Measurements from ENCODE around the gene KIRREL3.

The KIRREL3 gene

GRCh38 chr11:126833065-126833464 is 167.5 kb downstream of the KIRREL3 start:
- no peak overlapping the region for H3K27ac ChIP-seq (ENCODE audit: low read depth, low read length)
- H3K79me2 ChIP-seq (ENCODE audit: control insufficient read depth, insufficient read depth, low read length, unreplicated experiment): no peaks in the 10 kb centered on the region
- H3K27me3 ChIP-seq (ENCODE audit: insufficient read depth, low read length): no peaks in the 10 kb centered on the region
- no peak overlapping the region for H3K4me3 ChIP-seq (ENCODE audit: low read depth, low read length)
- no peak overlapping the region for H2AFZ ChIP-seq (ENCODE audit: low read length, unreplicated experiment)
- peaks cover 15% of the 10 kb centered on the region for H3K4me1 ChIP-seq (ENCODE audit: control insufficient read depth, insufficient read depth, low read length, unreplicated experiment)
- H3K36me3 ChIP-seq (ENCODE audit: insufficient read depth, low read length): no peaks in the 10 kb centered on the region

- no peak overlapping the region for H3K4me3 ChIP-seq (ENCODE audit: low read depth, low read length)
- no peaks in the 10 kb centered on the region for H3K27me3 ChIP-seq (ENCODE audit: insufficient read depth, low read length)
- no peaks in the 10 kb centered on the region for H3K79me2 ChIP-seq (ENCODE audit: control insufficient read depth, insufficient read depth, low read length, unreplicated experiment)
- no peak overlapping the region for H2AFZ ChIP-seq (ENCODE audit: low read length, unreplicated experiment)
- no peaks in the 10 kb centered on the region for H3K36me3 ChIP-seq (ENCODE audit: insufficient read depth, low read length)
- no peak overlapping the region for H3K27ac ChIP-seq (ENCODE audit: low read depth, low read length)
- H3K4me1 ChIP-seq (ENCODE audit: control insufficient read depth, insufficient read depth, low read length, unreplicated experiment): peaks cover 15% of the 10 kb centered on the region
Observed at GRCh38 chr11:126832387-126832786, 168.2 kb downstream of the KIRREL3 start.

DNA sequence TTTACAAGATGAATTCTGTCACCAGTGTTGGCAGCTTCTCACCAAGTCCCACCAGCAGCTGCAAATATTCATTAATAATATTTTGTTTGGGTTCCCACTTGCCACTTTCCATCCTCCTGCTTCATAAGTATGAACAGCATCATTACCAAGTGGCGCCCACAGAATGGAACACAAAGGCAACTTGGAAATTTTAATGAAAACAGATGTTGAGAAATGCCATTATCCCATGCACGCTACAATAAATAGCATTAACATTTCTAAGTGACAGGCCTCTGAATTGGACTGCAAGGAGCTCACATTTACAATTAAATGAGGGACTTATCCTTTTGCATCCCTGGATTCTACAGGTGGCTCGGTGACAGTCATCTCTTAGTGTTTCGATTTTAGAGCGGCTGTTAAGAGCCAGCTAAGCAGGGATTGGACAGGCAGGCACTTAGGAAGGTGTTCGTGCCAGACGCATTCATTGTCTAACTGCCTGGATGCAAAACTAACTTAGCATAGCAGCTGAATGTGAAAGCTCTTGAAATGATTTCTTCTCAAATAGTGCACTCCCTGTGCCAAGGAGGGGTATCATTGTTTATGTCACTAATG is 170.3 kb downstream of the KIRREL3 start:
- Histone ChIP-seq H3K36me3 (ENCODE audit: insufficient read depth, low read length) (no peaks in the 10 kb centered on the region), H3K27ac (ENCODE audit: low read depth, low read length) (no peak overlapping the region), H3K79me2 (ENCODE audit: control insufficient read depth, insufficient read depth, low read length, unreplicated experiment) (no peaks in the 10 kb centered on the region), H3K27me3 (ENCODE audit: insufficient read depth, low read length) (no peaks in the 10 kb centered on the region), H2AFZ (ENCODE audit: low read length, unreplicated experiment) (no peak overlapping the region), H3K4me3 (ENCODE audit: low read depth, low read length) (no peak overlapping the region), H3K4me1 (ENCODE audit: control insufficient read depth, insufficient read depth, low read length, unreplicated experiment) (peaks cover 15% of the 10 kb centered on the region)

- H3K27me3 ChIP-seq (ENCODE audit: insufficient read depth, low read length): no peaks in the 10 kb centered on the region
- H3K27ac ChIP-seq (ENCODE audit: low read depth, low read length): no peak overlapping the region
- H3K36me3 ChIP-seq (ENCODE audit: insufficient read depth, low read length): no peaks in the 10 kb centered on the region
- no peaks in the 10 kb centered on the region for H3K79me2 ChIP-seq (ENCODE audit: control insufficient read depth, insufficient read depth, low read length, unreplicated experiment)
- no peak overlapping the region for H3K4me3 ChIP-seq (ENCODE audit: low read depth, low read length)
- peaks cover 12% of the 10 kb centered on the region for H3K4me1 ChIP-seq (ENCODE audit: control insufficient read depth, insufficient read depth, low read length, unreplicated experiment)
- H2AFZ ChIP-seq (ENCODE audit: low read length, unreplicated experiment): no peak overlapping the region
Observed at GRCh38 chr11:126829716-126830115, 170.9 kb downstream of the KIRREL3 start.

DNA sequence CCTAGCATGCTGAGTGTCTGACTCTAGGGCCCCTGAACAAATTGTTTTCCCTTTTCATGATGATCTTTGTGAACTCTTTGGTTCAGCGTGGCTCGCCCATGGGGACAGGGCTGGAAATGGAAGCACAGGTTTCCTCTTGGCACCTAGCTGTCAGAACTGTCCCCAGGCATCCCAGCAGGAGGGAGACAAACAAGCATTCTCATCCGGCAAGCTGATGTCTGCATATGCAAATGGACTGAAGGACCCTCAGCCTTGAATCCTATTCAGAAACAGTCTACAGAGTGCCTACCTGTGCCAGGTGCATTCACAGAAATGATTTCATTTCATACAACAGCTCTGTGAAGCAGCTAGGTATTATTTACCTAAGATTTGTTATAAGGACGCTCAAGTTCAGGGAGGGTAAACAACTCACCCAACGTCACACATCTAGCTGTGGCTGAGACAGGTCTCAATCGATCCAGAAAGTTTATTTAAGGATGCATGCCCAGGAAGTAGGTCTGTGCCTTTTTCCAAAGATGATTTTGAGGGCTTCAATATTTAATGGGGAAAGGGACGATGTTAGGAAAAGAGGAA is 176.4 kb downstream of the KIRREL3 start:
- no peaks in the 10 kb centered on the region for H3K4me1 ChIP-seq (ENCODE audit: control insufficient read depth, insufficient read depth, low read length, unreplicated experiment)
- H3K36me3 ChIP-seq (ENCODE audit: insufficient read depth, low read length): no peaks in the 10 kb centered on the region
- H3K27me3 ChIP-seq (ENCODE audit: insufficient read depth, low read length): no peaks in the 10 kb centered on the region
- H3K27ac ChIP-seq (ENCODE audit: low read depth, low read length): no peak overlapping the region
- no peak overlapping the region for H2AFZ ChIP-seq (ENCODE audit: low read length, unreplicated experiment)
- H3K79me2 ChIP-seq (ENCODE audit: control insufficient read depth, insufficient read depth, low read length, unreplicated experiment): no peaks in the 10 kb centered on the region
- H3K4me3 ChIP-seq (ENCODE audit: low read depth, low read length): no peak overlapping the region

GRCh38 chr11:126823274-126823673 is 177.3 kb downstream of the KIRREL3 start:
- no peaks in the 10 kb centered on the region for H3K27me3 ChIP-seq (ENCODE audit: insufficient read depth, low read length)
- no peaks in the 10 kb centered on the region for H3K36me3 ChIP-seq (ENCODE audit: insufficient read depth, low read length)
- no peaks in the 10 kb centered on the region for H3K4me1 ChIP-seq (ENCODE audit: control insufficient read depth, insufficient read depth, low read length, unreplicated experiment)
- H3K27ac ChIP-seq (ENCODE audit: low read depth, low read length): no peak overlapping the region
- H2AFZ ChIP-seq (ENCODE audit: low read length, unreplicated experiment): no peak overlapping the region
- no peaks in the 10 kb centered on the region for H3K79me2 ChIP-seq (ENCODE audit: control insufficient read depth, insufficient read depth, low read length, unreplicated experiment)
- H3K4me3 ChIP-seq (ENCODE audit: low read depth, low read length): no peak overlapping the region

DNA sequence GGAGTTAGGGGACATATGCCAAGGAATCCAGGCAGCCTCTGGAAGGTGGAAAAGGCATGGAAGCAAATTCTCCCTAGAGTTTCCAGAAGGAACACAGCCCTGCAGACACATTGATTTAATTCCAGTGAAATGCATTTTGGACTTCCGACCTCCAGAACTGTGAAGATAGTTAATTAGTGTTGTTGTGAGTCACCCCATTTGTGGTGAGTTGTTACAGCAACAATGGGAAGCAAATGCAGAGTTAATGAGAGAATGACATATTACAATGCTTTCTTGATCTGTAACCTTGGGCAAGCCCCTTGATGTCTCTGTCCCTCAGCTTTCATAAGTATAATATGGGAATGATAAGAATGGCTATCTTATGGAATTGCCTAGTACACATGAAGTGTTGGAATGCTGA is 178.7 kb downstream of the KIRREL3 start:
- Histone ChIP-seq H3K79me2 (ENCODE audit: control insufficient read depth, insufficient read depth, low read length, unreplicated experiment) (no peaks in the 10 kb centered on the region), H3K27ac (ENCODE audit: low read depth, low read length) (no peak overlapping the region), H3K36me3 (ENCODE audit: insufficient read depth, low read length) (no peaks in the 10 kb centered on the region), H3K27me3 (ENCODE audit: insufficient read depth, low read length) (no peaks in the 10 kb centered on the region), H3K4me3 (ENCODE audit: low read depth, low read length) (no peak overlapping the region), H3K4me1 (ENCODE audit: control insufficient read depth, insufficient read depth, low read length, unreplicated experiment) (peaks cover 9% of the 10 kb centered on the region), H2AFZ (ENCODE audit: low read length, unreplicated experiment) (no peak overlapping the region)

DNA sequence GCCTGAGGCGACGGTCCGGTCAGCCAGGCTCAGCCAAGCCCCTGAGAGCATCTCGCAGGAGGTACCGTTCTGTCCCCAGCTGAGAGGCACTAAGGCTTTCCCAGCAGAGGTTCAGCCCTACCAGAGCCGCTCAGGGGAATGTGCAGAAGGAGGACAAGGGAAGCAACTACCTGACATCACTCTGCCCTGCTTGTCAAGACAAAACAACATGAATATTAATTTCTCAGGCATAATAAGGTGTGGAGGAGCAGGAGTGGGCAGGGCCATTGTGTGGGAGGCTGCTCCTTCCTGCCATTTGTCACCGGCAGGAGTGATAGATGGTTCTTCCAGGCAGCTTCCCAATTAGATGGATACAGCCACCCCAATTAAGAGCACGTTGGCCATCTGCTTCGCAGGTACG is 181.4 kb downstream of the KIRREL3 start:
- H3K4me1 ChIP-seq (ENCODE audit: control insufficient read depth, insufficient read depth, low read length, unreplicated experiment): peaks cover 13% of the 10 kb centered on the region
- H2AFZ ChIP-seq (ENCODE audit: low read length, unreplicated experiment): no peak overlapping the region
- H3K27ac ChIP-seq (ENCODE audit: low read depth, low read length): no peak overlapping the region
- no peaks in the 10 kb centered on the region for H3K79me2 ChIP-seq (ENCODE audit: control insufficient read depth, insufficient read depth, low read length, unreplicated experiment)
- H3K4me3 ChIP-seq (ENCODE audit: low read depth, low read length): no peak overlapping the region
- H3K27me3 ChIP-seq (ENCODE audit: insufficient read depth, low read length): no peaks in the 10 kb centered on the region
- H3K36me3 ChIP-seq (ENCODE audit: insufficient read depth, low read length): no peaks in the 10 kb centered on the region

- H3K4me1 ChIP-seq (ENCODE audit: control insufficient read depth, insufficient read depth, low read length, unreplicated experiment): peaks cover 13% of the 10 kb centered on the region
- H3K4me3 ChIP-seq (ENCODE audit: low read depth, low read length): no peak overlapping the region
- H3K27ac ChIP-seq (ENCODE audit: low read depth, low read length): no peak overlapping the region
- no peaks in the 10 kb centered on the region for H3K27me3 ChIP-seq (ENCODE audit: insufficient read depth, low read length)
- no peaks in the 10 kb centered on the region for H3K79me2 ChIP-seq (ENCODE audit: control insufficient read depth, insufficient read depth, low read length, unreplicated experiment)
- no peaks in the 10 kb centered on the region for H3K36me3 ChIP-seq (ENCODE audit: insufficient read depth, low read length)
- H2AFZ ChIP-seq (ENCODE audit: low read length, unreplicated experiment): no peak overlapping the region
Observed at GRCh38 chr11:126817523-126818450, 182.8 kb downstream of the KIRREL3 start.

DNA sequence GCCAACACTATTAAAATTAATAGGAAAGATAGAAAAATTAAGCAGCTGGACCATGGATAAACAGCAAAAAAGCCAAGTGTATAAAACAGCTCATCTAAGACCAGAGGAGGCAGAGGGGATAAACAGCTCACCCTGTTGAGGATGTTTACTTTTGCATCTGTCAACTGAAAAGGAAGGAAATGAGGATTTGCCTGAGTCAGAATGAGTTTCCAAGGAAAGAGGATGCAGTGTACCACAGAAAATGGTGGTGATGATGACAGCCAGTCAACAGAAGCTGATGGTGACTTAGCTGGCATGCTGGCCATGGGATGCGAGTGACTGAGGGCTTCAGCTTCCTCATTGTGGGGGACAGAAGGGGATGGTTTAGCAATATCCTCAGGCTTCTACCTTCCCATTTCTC is 183.5 kb downstream of the KIRREL3 start:
- H3K79me2 ChIP-seq (ENCODE audit: control insufficient read depth, insufficient read depth, low read length, unreplicated experiment): no peaks in the 10 kb centered on the region
- peak overlapping the region; percentile 43 for H2AFZ ChIP-seq (ENCODE audit: low read length, unreplicated experiment)
- H3K27ac ChIP-seq (ENCODE audit: low read depth, low read length): no peak overlapping the region
- no peaks in the 10 kb centered on the region for H3K27me3 ChIP-seq (ENCODE audit: insufficient read depth, low read length)
- no peaks in the 10 kb centered on the region for H3K36me3 ChIP-seq (ENCODE audit: insufficient read depth, low read length)
- H3K4me3 ChIP-seq (ENCODE audit: low read depth, low read length): no peak overlapping the region
- H3K4me1 ChIP-seq (ENCODE audit: control insufficient read depth, insufficient read depth, low read length, unreplicated experiment): peaks cover 13% of the 10 kb centered on the region

GRCh38 chr11:126816645-126817044 is 183.9 kb downstream of the KIRREL3 start:
- H3K79me2 ChIP-seq (ENCODE audit: control insufficient read depth, insufficient read depth, low read length, unreplicated experiment): no peaks in the 10 kb centered on the region
- H2AFZ ChIP-seq (ENCODE audit: low read length, unreplicated experiment): peak overlapping the region; percentile 43

More at GRCh38 chr11:126816645-126817044, 183.9 kb downstream of the KIRREL3 start:
- Histone ChIP-seq H3K4me1 (ENCODE audit: control insufficient read depth, insufficient read depth, low read length, unreplicated experiment) (peaks cover 13% of the 10 kb centered on the region), H3K36me3 (ENCODE audit: insufficient read depth, low read length) (no peaks in the 10 kb centered on the region), H3K27ac (ENCODE audit: low read depth, low read length) (no peak overlapping the region), H3K4me3 (ENCODE audit: low read depth, low read length) (no peak overlapping the region), H3K27me3 (ENCODE audit: insufficient read depth, low read length) (no peaks in the 10 kb centered on the region)

Measured in ACC112 (cell line).